BE2C (cell line): Measurements from ENCODE around the gene IL22RA1.

Source experiments
- DNase-seq: peaks from one replicate; pipeline ENCODE4 v3.0.0-alpha.2; 2020
- H3K27me3 ChIP-seq: fragments of 250-450 bp; sonication (Bioruptor Pico); 2 replicates; pipeline ENCODE4 v1.5.1; 2020; ENCODE audit warnings: mild to moderate bottlenecking
- H3K36me3 ChIP-seq: fragments of 250-450 bp; sonication (Bioruptor Pico); 2 replicates; pipeline ENCODE4 v1.5.1; 2020; ENCODE audit warnings: mild to moderate bottlenecking
- H3K4me1 ChIP-seq: fragments of 250-450 bp; sonication (Bioruptor Pico); 2 replicates; pipeline ENCODE4 v1.5.1; 2020
- H3K4me3 ChIP-seq: 2 replicates; pipeline ENCODE4 v1.5.1; 2011; ENCODE audit warnings: low read depth, low read length
- H3K9me3 ChIP-seq: fragments of 250-450 bp; sonication (Bioruptor Pico); 2 replicates; pipeline ENCODE4 v1.5.1; 2020
- TF ChIP-seq, protein P1 (sequence below): IDR thresholded peaks from 2 replicates; pipeline ENCODE4 v1.5.1; 2012; ENCODE audit warnings: mild to moderate bottlenecking, low read depth, low read length

IL22RA1 gene

DNA sequence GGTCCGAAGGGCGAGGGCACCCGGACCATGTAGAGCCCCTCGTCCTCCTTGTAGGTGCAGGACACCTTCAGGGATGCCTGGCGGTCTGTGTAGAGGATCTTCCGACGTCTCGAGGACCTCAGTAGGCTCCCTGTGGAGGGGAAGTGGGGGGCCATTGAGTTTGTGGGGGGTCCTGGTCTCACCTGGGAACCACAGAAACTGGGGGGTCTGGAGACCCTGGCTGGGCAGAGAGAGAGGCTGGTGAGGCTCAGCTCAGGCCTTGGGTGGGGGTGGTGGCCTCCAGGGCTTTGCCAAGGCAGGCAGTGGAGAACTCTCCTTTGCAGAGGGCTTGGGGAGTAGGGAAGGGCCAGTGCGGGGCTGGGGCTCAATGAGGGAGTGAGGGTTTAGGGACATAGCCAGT is 50.0 kb downstream of the IL22RA1 start:
- H3K9me3 ChIP-seq: no peaks in the 10 kb centered on the region
- no peaks in the 10 kb centered on the region for H3K36me3 ChIP-seq
- no peaks in the 10 kb centered on the region for H3K4me1 ChIP-seq
- H3K4me3 ChIP-seq: no peak overlapping the region
- no peaks in the 10 kb centered on the region for H3K27me3 ChIP-seq
- TF ChIP-seq, protein P1, sequence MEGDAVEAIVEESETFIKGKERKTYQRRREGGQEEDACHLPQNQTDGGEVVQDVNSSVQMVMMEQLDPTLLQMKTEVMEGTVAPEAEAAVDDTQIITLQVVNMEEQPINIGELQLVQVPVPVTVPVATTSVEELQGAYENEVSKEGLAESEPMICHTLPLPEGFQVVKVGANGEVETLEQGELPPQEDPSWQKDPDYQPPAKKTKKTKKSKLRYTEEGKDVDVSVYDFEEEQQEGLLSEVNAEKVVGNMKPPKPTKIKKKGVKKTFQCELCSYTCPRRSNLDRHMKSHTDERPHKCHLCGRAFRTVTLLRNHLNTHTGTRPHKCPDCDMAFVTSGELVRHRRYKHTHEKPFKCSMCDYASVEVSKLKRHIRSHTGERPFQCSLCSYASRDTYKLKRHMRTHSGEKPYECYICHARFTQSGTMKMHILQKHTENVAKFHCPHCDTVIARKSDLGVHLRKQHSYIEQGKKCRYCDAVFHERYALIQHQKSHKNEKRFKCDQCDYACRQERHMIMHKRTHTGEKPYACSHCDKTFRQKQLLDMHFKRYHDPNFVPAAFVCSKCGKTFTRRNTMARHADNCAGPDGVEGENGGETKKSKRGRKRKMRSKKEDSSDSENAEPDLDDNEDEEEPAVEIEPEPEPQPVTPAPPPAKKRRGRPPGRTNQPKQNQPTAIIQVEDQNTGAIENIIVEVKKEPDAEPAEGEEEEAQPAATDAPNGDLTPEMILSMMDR: no peak
- no peak for DNase-seq

DNA sequence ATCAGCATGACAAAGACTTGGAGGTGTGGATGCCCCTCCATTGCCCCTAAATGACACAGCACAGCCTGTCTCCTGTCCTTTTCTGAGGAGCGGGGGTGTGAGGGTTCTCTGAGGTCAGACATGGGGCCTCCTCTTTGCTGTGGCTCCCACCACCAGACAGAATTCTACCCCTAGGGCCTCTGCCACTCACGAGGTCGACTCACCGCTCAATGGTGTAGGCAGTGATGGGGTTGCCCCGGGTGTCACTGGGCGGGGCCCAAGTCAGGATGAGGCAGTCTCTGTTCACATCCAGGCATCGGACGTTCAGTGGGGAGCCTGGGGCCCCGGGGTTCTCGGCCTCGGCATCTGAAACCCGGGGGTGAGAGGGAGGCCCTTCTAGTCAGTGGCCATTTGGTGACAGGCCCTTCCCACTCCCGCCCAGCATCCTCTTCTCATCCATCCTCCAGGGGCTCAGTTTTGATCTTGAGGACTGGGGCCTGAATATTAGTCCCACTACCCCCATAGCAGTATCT is 50.9 kb downstream of the IL22RA1 start:
- H3K4me3 ChIP-seq: no peak overlapping the region
- H3K27me3 ChIP-seq: no peaks in the 10 kb centered on the region
- TF ChIP-seq, protein P1: no peak
- DNase-seq: no peak
- H3K4me1 ChIP-seq: no peaks in the 10 kb centered on the region
- no peaks in the 10 kb centered on the region for H3K9me3 ChIP-seq
- H3K36me3 ChIP-seq: no peaks in the 10 kb centered on the region

DNA sequence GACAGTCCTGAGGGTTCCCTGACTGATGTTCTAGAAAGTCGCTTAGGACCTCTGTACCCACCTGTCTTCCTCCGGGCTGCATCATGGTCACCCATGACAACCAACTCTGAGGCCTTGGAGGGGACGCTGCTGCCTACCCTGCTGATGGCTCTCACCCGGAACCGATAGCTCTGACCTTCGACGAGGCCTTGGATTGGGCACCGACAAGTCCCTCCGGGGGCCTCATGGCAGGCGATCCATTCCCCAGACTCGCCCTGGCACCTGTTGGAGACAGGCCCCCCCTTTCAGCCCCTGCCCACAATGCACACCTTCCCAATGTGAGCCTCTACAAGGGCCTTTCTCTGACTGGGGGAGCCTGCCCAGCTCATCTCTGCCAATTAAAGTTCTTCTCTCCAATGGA is 52.2 kb downstream of the IL22RA1 start:
- no peak for DNase-seq
- H3K9me3 ChIP-seq: no peaks in the 10 kb centered on the region
- H3K4me3 ChIP-seq: no peak overlapping the region
- no peaks in the 10 kb centered on the region for H3K27me3 ChIP-seq
- TF ChIP-seq, protein P1: no peak
- H3K4me1 ChIP-seq: no peaks in the 10 kb centered on the region
- no peaks in the 10 kb centered on the region for H3K36me3 ChIP-seq

DNA sequence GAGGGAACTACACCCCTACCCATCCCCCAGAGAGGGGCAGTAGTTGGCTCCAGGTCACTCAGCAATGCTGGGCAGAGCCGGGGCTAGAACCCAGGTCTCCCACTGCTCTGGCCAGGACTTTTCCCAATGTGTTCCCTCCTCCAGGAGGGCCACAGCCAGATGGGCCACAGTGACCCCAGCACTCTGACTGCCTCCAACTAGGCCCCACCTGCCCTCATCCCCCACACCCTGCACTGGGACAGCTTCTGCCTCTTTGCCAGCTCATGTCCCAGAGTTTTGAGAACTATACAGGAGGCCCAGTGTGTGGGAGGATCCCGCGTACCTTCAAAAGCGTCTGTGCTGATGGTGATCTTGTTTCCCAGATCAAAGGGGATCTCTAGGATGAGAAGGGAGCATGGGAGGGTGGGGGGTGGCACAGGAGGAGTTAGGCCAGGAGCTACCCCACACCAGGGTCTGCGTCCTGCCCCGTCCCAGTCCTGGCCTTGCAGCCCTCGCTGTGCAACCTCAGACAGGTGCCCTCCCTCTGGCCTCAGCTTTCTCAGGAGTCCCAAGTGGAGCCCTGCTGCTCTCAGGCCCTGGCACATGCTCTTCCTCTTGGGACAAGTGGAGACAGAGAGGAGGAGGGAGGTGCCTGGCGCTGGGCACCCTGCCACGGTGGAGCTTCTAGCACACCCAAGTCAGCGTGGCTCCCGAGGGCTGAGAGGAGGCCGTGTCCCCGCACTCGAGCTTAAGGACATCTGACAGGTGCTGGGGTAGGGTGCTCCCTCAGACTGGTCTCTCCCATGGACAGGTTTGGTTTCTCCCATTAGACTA is 53.0 kb downstream of the IL22RA1 start:
- DNase-seq: no peak

DNA sequence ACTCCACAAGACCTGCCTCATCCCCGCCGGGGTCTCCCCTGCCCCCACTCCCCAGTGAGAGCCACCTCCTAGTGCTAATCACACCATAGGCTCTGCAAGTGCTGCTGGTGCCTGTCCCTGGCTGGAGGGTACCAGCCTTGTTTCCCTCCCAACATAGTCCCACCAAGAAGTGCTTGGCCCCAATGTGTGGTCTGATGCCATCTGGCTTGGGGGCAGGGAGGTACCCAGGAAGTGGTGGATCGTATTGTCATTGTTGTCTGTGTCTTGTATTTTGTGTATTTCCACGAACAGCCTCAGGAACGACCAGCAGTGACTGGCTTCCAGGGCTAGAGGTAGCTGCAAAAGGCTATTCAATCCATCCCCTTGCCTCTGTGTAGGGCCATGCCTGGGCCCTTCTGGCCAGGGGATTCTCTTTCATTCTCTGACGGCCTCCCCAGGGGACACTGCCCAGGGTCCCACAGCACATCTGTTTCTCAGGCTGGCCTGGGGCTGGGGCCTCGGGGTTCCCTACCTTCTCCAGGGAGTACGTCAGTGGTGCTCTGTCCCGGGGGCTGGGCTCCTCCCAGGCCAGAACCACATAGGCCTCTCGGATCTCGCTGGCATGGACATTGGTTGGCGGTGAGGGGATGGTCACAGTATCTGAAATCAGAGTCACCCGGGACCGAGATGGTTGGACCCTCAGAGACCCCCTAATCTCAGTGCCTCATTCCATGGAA is 53.8 kb downstream of the IL22RA1 start:
- Histone ChIP-seq H3K27me3 (no peaks in the 10 kb centered on the region), H3K4me1 (no peaks in the 10 kb centered on the region), H3K4me3 (no peak overlapping the region), H3K36me3 (no peaks in the 10 kb centered on the region), H3K9me3 (no peaks in the 10 kb centered on the region)
- DNase-seq: no peak
- TF ChIP-seq, protein P1: no peak

More for the DNA sequence above, 53.0 kb downstream of the IL22RA1 start:
- TF ChIP-seq, protein P1: no peak
- H3K36me3 ChIP-seq: no peaks in the 10 kb centered on the region
- no peaks in the 10 kb centered on the region for H3K9me3 ChIP-seq
- no peak overlapping the region for H3K4me3 ChIP-seq
- H3K27me3 ChIP-seq: no peaks in the 10 kb centered on the region
- H3K4me1 ChIP-seq: no peaks in the 10 kb centered on the region

DNA sequence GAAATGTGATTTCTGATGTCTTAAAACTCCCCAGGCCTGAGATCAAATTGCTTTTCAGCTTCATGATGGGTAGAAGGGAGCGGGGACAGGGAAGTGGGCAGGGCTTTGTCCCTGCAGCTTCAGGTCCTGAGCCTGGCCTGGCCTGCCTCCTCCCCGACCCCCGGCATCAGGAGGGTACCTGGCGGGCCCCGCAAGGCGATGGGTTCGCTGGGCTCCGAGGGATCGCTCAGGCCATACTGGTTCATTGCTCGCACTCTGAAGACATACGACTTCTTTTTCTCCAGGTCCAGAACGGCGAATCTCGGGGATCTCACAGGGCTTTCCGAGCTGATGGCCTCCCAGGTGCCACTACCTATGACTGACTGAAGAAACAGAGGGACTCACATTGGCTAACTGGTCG is 56.5 kb downstream of the IL22RA1 start:
- H3K9me3 ChIP-seq: no peaks in the 10 kb centered on the region
- no peaks in the 10 kb centered on the region for H3K4me1 ChIP-seq
- DNase-seq: no peak
- TF ChIP-seq, protein P1: no peak
- H3K36me3 ChIP-seq: no peaks in the 10 kb centered on the region
- no peak overlapping the region for H3K4me3 ChIP-seq
- no peaks in the 10 kb centered on the region for H3K27me3 ChIP-seq
